Fibroblast of skin of left biceps (primary cell): ENCODE measurements around the gene TWF1.
A peak's percentile ranks its signal among the peaks of the same experiment; 100 is the strongest.
"Not testable (repeated sequence)": the region's sequence is repeated elsewhere in the genome, so short reads cannot be mapped to it uniquely, and the experiment has no call there.

ENCODE experiments used
- DNase-seq, 2 experiments: peaks; one replicate each; pipeline ENCODE4 v3.0.0-alpha.2; 2013; ENCODE audit warnings: low read depth in 2 of 2

The TWF1 gene

GRCh38 chr12:43805149-43805859 is 813 bp downstream of the TWF1 start:
- DNase-seq, result no peak

DNA sequence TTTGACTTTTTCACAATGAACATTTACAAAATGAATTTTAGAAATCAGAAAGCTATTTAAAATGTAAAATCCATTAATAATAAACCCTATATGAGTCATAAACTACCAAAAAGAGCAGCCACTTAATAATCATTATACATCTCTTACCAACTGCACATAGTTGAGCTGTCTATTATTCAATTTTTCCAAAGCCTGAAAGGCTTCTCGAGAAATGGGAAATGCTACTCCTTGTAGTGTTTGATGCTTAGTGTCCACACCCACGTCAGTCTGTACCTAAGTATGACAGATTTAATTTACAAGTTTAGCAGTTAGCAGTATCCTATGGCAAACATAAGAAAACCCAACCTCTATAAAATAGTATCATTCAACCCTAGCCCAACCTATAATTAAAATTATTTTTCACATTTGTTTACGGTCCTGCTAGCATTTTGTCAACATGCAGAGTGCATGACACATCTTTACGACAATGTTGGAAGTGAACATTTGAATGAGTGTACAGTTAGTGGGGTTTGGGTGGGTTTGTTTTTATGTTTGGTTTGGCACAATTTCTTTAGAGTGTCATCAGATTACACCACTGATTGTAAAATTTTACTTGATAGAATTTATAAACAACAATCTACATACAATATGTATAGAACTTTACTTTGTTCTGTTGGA is 8.4 kb downstream of the TWF1 start:
- no peak for DNase-seq

DNA sequence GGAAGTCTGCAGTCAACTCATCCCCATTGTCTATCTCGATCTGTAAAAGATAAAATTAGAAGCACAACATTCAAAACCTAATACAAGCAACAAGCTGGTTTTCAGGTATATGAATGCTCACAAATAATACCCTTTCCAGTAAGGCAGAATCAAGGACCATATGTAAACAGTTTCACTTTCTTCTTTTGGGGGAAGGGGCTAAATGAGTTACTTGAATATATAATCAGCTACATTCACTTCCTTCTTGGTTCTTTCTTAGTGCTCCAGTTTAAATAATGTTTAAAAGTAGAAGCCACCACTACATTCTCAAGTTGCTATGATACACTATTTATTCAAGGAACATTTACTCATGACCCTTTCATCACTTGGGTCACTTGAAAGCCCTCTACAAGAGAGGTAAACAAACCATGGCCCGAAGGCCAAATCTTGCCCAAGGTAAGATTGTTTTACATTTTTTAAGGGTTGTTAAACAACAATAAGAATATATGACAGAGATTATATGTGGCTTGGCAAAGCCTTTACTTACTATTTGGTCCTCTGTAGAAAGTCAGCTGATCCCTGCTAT is 10.3 kb downstream of the TWF1 start:
- no peak for DNase-seq

DNA sequence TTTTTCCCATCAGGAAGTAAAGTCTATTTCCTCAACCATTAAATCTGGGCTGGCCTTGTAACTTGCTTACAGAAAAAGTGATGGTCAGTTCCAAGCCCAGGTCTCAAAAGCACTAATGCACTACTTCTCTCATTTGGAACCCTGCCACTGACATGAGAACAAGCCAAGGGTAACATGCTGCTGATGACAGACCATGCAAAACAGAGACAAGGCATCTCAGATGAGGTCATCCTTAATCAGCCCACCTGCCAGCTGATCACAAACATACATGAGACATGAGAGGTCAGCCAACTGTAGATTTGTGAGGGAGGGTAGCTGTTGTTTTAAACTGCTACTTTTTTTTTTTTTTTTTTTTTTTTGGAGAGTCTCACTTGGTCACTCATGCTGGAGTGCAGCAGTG is 16.2 kb downstream of the TWF1 start:
- no peak for DNase-seq

- no peak for DNase-seq
These were observed 19.0 kb downstream of the TWF1 start for GRCh38 chr12:43786899-43787693.

DNA sequence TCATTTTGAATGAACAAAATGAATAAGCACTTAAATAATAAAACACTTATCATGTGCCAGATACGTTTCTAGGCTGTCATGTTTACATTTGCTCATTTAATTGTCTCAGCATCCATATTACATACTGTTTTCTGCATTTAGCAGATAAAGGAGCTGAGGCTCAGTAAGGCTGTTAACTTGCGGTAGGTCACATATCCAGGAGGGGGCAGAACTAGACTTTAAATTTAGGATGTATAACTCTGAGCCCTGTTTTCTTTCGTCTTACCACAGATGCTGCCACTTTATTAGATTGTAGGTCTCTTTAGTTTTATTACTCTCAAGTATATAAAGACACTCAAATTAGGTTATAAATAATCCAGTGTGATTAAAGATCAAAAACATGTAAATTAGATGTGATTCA is 29.6 kb downstream of the TWF1 start:
- DNase-seq, result no peak

DNA sequence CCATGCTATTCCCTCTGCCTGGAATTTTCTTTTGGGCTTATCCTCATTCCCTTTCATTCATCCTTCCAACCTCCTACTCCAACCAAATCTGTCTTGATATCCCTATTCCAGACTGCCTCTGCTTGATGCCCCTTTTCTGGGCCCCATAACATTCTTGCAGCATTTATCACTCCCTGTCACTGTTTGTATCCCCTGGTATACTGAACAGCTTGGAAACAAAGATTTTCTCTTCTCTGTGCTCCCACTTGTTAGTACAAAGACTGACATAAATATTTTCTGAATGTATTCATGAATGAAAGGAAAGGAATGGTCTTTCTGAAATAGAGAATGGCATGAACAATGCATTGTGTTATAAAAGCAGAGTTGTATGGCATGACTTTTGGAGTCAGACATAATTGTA is 39.8 kb downstream of the TWF1 start:
- DNase-seq, result no peak

GRCh38 chr12:43764528-43764927 is 41.6 kb downstream of the TWF1 start:
- DNase-seq, result no peak

DNA sequence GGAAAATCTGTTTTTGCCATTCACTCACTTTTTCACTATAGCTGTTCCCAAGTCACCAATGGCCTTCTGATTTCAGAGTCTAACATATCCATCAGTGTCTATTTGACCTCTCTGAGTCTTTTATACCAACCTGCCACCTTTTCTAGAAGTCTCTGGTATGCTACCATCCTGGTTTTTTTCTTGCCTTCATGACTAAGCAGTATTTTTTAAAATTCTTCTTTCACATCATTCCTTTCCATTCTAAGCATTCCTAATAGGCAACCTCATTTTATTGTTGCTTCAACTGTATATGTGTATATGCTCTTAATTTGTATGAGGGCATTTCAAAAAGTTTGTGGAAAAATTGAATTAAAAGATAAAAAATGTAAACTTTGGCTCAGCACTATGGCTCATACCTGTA is 42.3 kb downstream of the TWF1 start:
- no peak for DNase-seq

- DNase-seq, result no peak
These were observed 43.5 kb downstream of the TWF1 start for GRCh38 chr12:43762596-43762995.

DNA sequence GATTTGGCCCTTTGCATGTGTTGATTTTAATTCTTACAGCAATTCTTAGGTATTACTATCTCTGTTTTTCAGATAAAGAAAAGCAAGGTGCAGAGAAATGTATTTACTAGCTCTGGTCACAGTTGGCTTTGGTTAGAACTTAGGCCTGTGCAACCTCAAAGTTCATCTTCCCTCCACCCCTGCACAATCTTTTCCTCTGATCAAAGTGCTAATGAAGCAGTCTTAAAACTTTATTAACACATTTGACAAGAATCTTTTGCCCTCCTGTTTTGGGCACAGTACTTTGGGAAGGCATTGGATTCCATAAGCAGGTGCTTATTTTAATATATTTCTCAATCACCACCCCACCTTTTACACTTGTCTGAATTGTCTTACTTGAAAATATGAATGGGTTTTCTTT is 44.6 kb downstream of the TWF1 start:
- DNase-seq, result no peak

GRCh38 chr12:43760396-43760795 is 45.7 kb downstream of the TWF1 start:
- DNase-seq, result no peak

DNA sequence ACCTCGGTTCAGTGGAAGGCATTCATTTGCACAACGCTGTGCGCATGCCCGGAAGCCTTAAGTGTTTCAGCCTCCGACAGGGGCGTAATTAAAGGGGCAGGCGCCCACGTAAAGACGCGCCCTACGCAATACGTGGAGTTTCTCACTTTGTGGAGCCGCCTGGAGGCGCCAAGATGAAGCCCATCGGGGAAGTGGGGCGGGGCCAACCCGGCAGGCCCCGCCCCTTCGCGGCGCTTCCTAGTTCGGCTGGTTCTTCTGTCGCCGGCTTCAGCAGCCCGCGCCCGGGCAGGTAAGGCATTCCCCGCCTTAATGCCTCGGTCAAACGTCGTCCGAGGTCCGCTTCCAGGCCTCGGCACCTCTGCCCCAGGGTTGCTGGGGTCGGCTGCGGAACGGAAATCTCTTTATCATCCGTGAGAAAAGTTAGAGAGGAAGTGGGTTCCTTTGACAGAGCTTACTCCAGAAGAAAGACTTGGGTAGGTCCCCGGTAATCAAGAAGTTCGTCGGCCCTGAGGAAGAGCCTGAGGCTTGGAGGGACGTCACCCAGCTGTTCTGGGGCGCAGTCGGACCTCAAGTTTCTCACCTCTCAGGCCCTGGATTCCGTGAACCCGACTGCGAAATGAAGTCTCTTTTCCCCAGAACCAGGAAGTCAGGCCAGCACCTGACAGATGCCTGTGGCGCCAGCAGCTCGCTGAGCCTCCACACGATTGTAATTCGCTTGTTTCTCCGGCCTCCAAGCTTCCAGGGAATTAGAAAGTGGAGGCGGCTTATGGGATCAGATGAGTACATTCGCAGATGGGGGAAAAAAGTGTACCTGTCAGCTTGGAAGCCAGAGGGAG is 47.2 kb downstream of the TWF1 start, which contains the start of the genes IRAK4 and PUS7L:
Gene IRAK4, plus strand, starts transcription at position 224 of the 836 bp plus-strand sequence. CDS start 9,161 bp downstream, outside the sequence.
Gene PUS7L, minus strand, starts transcription at position 63 of the 836 bp plus-strand sequence. CDS start 3,545 bp downstream, outside the sequence.
- peak; percentile 92 to 93 for DNase-seq

GRCh38 chr12:43758247-43758727 is 47.8 kb downstream of the TWF1 start:
- DNase-seq, result no peak

DNA sequence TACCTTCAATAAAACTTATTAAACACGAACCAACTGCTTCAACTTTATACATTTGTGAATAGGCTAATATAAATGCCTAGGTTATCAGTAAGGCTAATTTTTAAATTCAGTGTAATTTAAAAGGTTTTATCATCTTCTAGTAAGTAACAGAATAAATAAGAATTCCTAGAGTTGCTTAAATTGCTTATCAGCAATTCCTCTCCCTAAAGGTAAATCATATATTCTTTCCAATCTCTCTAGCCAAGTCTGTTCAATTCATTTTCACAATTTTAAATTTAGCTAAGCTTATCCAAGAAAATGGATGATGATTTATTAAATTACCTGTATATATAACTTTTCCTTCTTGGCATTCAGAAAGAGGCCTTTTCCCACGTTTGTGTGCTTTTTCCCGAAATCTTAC is 52.1 kb downstream of the TWF1 start:
- no peak for DNase-seq

- DNase-seq, result not testable (repeated sequence)
These were observed 54.8 kb downstream of the TWF1 start for GRCh38 chr12:43751360-43751759.

GRCh38 chr12:43750814-43751213 is 55.3 kb downstream of the TWF1 start:
- DNase-seq, result no peak

- DNase-seq, result no peak
These were observed 57.1 kb downstream of the TWF1 start for GRCh38 chr12:43749016-43749415.

- DNase-seq, result no peak
These were observed 61.3 kb downstream of the TWF1 start for GRCh38 chr12:43744826-43745225.
